Esophagus squamous epithelium (tissue), 4 donors: ENCODE results near the gene SHCBP1L.

Experiments used
- CTCF ChIP-seq, 6 experiments: fragments of 450-650 bp in 4 of 6; fragments of 200-600 bp in 2 of 6; sonication (generic) in 2 of 6; IDR thresholded peaks; one replicate each; pipeline ENCODE4 v1.5.1; 2016 to 2019; ENCODE audit warnings: antibody characterized with exemption in 6 of 6, mild to moderate bottlenecking in 4 of 6, moderate library complexity in 4 of 6
- POLR2A ChIP-seq, 4 donors: fragments of 450-650 bp; IDR thresholded peaks; one replicate each; pipeline ENCODE4 v1.6.1; 2017; ENCODE audit warnings: antibody characterized with exemption in 4 of 4, mild to moderate bottlenecking in 4 of 4, moderate library complexity in 3 of 4

- TF ChIP-seq CTCF (IDR thresholded peaks at IDR 0.05) (no peak), POLR2A (IDR thresholded peaks at IDR 0.05) (no peak)
These were observed 25.1 kb downstream of the SHCBP1L start for GRCh38 chr1:182927693-182928433.
